SHP77 treated with DMSO at 0.1 percent for 48 hours (cell line): ENCODE measurements around the gene PDCD7.
"Not testable (repeated sequence)": the region's sequence is repeated elsewhere in the genome, so short reads cannot be mapped to it uniquely, and the experiment has no call there.

Experiments
- DNase-seq: peaks from one replicate; lab custom pipeline; 2025; lab: John Stamatoyannopoulos, UW

Gene PDCD7

GRCh38 chr15:65130941-65131340, 2.7 kb downstream of the PDCD7 start:
- DNase-seq: no peak

- DNase-seq: no peak
Measured at GRCh38 chr15:65115542-65115941, 18.1 kb downstream of the PDCD7 start.

- no peak for DNase-seq
Measured at GRCh38 chr15:65115086-65115485, 18.5 kb downstream of the PDCD7 start, which contains the start of gene UBAP1L. TSS of gene UBAP1L (minus strand) at chr15:65115200. CDS start at chr15:65106215, 8,985 bp downstream.

GRCh38 chr15:65110676-65111292, 22.8 kb downstream of the PDCD7 start:
- no peak for DNase-seq

- DNase-seq: no peak
Measured at GRCh38 chr15:65106011-65106590, 27.5 kb downstream of the PDCD7 start.

- DNase-seq: no peak
Measured at GRCh38 chr15:65105038-65105437, 28.6 kb downstream of the PDCD7 start.

- no peak for DNase-seq
Measured at GRCh38 chr15:65102912-65103311, 30.7 kb downstream of the PDCD7 start.

- DNase-seq: no peak
Measured at GRCh38 chr15:65101891-65102708, 31.5 kb downstream of the PDCD7 start.

- no peak for DNase-seq
Measured at GRCh38 chr15:65101411-65101890, 32.2 kb downstream of the PDCD7 start.

- DNase-seq: no peak
Measured at GRCh38 chr15:65100442-65100841, 33.2 kb downstream of the PDCD7 start.

GRCh38 chr15:65099801-65100200, 33.8 kb downstream of the PDCD7 start:
- DNase-seq: not testable (repeated sequence)

GRCh38 chr15:65099336-65099735, 34.3 kb downstream of the PDCD7 start:
- DNase-seq: no peak

- no peak for DNase-seq
Measured at GRCh38 chr15:65097651-65098263, 35.9 kb downstream of the PDCD7 start.

- no peak for DNase-seq
Measured at GRCh38 chr15:65096481-65097385, 36.9 kb downstream of the PDCD7 start.

- DNase-seq: no peak
Measured at GRCh38 chr15:65095747-65096104, 37.9 kb downstream of the PDCD7 start.

GRCh38 chr15:65095011-65095746, 38.4 kb downstream of the PDCD7 start:
- DNase-seq: no peak

GRCh38 chr15:65094294-65094995, 39.2 kb downstream of the PDCD7 start:
- no peak for DNase-seq

GRCh38 chr15:65093793-65094170, 39.8 kb downstream of the PDCD7 start:
- DNase-seq: not testable (repeated sequence)

GRCh38 chr15:65092911-65093792, 40.5 kb downstream of the PDCD7 start:
- DNase-seq: no peak
